Nucleus accumbens (tissue), 56 donors: ENCODE measurements around the gene PTK6.
"Not testable (repeated sequence)": the region's sequence is repeated elsewhere in the genome, so short reads cannot be mapped to it uniquely, and the experiment has no call there.

Experiments used
- DNase-seq, 56 donors: peaks; one replicate each; lab custom pipeline; 2025; lab: John Stamatoyannopoulos, UW

PTK6 gene

DNA sequence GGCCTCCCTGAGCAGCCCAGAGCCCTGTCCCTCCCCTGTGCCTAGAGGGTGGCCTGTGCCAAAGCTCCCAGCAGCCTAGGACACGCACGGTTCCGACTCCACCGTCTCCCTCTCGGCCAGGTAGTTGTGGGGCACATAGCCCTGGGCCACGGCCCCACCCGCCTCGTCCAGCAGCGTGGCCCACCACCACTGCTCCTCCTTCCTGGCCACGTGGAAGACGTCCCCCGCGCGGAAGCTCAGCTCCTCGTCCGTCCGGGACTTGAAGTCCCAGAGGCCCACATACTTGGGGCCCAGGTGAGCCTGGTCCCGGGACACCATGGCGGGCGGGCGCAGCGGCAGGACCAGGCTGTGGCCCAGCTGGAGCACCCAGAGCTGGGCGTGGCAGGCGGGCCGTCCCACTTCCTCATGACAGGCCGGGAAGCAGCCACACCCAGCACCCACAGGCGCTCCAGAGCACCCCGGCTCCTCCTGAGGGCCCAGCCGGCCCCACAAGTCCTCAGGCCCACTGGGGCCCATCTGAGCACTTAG is at the start of gene PTK6:
Gene PTK6 (minus strand): TSS at position 380 of the 528 bp plus-strand sequence. CDS start 62 bp downstream, at position 318.
- DNase-seq: no peak

DNA sequence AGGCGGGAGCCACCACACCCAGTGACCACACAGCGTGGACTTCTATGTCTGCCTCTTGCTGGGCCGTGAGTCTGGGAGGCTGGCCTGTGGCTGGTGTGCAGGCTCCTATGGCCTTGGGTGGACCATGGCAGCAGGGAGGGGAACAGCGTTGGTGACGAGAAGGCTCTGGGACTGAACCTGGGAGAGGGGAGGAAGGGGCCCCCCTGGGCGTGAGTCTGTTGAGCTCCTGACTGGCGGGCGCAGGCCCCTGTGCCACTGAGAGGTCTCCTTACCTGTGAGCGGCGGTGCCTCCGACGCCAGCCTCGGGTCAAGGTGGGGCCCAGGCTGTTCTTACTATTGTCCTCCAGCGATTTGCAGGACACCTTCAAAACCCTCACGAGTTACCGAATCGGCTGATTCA is 49.6 kb upstream of the PTK6 start:
- no peak for DNase-seq

DNA sequence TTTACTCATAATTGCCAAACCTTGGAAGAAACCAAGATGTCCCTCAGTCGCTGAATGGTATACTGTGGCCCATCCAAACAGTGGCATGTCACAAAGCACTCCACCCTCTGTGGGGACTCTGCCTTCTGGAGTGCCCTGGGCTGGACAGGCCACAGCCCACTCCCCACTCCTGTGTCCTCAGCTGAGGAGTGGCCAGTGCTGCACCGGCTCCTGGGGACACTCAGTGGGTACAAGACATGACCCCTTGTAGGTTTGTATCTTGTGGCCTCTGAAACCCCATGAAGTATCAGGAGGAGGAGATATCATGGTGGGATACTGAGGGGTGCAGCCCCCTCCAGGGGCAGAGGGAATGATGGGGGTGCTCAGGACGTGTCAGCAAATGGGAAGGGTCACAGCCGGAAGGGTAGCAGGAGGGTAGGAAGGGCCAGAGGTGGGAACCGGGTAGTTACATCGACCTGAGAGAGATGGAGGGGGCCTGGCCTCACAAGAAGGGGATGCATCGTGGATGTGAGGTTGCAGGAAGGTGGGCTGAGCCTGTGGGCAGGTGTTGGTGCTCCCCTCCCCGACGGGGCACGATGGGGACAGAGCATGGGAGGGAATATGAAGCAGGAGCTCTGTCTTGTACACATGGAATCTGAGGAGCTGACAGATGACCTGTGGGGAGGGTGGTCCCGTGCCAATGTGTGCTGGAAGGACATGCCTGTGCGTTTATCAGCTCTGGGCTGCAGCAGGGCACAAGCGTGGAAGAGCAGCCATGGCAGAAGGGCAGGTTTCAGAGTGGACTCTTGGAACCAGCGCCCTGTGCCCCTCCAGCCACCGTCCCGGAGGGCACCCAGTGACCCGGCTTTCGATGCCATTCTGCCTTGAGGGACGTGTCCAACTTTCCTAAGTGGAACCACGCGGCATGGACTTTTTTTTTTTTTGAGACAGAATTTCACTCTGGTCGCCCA is 48.7 kb upstream of the PTK6 start:
- no peak for DNase-seq

DNA sequence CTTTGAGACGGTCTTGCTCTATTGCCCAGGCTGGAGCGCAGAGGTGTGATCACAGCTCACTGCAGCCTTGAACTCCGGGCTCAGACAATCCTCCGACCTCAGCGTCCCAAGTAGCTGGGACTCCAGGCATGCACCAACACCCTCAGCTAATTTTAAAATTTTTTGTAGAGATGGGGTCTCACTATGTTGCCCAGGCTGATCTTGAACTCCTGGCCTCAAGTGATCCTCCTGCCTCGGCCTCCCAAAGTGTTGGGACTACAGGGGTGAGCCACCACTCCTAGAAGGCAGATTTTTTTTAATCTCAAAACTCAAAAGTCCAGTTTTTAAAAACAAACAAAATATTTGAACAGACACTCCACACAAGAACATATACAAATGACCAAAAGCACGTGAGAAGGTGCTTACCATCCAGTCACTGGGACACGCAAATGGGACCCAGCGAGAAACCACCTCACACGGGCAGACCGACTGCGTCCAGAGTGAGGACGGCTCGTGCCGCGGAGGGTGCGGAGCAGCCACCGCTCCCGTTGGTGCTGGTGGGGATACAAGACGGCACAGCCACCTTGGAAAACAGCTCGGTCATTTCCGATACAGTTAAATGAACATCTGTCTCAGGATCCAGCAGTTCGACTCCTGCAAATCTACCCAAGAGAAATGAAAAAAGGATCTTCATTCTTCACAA is 45.3 kb upstream of the PTK6 start:
- no peak for DNase-seq

DNA sequence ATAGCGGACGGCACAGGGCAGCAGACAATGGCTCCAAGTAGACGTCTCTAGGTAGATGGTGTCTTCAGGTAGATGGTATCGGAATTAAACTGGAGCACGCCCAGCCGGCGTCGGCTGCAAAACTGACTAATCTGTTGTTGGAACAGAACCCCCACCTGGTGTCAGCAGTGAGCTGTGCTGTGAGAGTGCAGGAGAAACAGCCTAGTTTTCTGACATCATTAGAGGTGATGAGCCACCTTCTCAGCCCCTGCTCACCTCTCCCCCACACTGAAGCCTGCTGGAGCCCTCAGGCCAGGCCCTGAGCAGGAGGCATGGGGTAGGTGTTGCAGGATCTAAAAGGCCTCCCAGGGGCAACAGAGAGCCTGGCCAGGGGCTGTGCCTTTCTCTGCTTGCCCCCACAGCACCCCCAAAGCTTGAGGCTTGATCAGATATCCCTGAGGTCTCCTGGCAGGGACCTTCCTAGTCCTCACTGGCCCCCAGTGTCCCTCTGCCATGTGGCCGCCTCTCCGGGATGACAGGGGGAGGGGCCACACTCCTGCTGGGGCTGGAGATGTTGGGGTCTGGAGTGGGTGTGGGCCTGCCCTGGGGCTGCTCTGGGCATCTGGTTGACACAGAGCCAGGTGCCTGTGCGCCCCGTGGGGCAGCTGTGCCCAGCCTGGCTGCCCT is 43.8 kb upstream of the PTK6 start:
- DNase-seq: peak in 31 of 56 donors; percentile 4 to 76 (median 28)

DNA sequence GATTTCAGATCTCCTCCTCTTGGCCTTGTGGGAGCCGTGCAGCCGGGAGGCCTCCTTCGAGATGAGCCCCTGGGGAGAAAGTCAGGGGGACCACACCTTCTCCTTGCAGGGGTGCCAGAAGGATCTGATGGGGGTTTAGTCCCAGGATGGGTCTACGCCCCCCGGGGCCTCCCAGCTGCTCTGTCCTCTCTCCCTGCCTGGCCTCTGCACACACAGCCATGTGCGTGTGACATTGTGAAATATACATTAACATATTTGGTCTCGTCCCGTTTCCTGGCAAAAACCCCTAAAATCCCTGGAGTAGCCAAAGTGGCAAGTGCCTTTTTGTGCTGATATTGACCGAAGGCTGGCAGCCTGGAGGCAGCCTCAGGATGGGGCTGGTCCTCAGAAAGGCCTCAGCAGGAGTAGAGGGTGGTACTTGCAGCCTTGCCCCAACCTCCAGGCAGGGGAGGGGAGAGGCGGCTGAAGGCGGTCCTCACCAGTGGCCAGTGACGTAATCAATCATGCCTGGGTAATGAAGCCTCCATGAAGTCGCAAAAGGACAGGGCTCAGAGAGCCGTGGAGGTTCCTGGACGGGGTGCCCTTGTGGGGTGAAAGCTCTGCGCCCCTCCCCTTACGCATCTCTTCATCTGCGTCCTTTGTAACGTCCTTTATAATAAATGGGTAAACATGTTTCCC is 42.0 kb upstream of the PTK6 start:
- DNase-seq: no peak

DNA sequence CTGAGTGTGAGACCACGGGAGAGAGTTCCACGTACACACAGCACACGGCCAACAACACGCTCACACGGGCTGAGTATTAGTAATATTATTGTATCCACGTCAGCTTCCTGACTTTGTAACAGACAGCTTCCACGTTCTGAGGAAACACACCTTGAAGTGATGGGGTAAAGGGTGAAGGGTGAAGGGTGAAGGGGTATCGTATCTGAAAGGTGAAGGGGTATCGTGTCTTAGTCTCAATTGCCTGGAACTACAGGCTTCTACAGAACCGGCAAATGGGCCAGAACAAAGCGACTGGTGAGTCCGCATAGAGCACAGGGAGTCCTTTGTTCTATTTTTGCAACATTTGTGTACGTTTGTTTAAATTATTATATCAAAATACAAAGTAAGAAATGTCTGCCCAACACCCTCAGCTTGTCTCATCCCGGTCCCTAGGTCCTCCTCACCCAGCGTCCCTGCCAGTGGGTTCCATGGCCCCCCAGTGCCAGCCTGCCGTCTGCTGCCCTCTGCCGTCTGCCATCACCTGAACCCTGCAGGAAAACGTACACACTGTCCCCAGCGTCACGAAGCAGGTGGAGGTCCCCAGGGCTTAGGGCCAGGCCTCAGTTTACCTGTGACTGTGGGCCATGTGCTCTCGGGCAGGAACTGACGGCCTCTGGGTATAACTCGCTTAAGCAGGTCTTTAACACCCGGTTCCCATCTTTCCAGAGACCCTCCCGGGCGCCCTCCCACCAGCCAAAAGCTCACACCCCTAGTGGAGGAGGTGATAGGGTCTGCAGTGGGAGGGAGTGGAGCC is 41.2 kb upstream of the PTK6 start:
- no peak for DNase-seq

DNA sequence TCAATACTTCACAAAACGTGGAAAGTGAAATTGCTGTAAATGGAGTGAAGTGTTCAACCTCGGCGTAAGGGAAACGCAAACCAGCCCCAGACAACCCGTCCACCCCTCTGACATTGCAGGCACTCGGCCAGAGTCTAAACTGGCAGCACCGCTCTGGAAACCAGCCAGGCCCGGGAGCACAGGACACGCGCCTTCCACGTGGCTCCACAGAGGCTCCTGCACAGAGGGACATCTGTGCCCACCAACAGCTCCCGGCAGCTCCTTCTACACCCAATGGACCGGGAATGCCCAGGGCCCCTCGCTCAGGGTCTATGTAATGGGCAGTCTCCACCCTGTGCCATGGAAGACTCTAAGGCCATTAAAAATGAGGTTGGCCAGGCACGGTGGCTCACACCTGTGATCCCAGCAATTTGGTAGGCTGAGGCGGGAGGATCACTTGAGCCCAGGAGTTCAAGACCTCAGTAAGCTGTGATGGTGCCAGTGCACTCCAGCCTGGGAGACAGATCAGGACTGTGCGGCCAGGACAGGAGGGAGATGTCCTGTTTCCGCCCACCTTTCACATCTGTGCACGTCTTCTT is 40.2 kb upstream of the PTK6 start:
- peak in 30 of 56 donors; percentile 4 to 74 (median 30) for DNase-seq

DNA sequence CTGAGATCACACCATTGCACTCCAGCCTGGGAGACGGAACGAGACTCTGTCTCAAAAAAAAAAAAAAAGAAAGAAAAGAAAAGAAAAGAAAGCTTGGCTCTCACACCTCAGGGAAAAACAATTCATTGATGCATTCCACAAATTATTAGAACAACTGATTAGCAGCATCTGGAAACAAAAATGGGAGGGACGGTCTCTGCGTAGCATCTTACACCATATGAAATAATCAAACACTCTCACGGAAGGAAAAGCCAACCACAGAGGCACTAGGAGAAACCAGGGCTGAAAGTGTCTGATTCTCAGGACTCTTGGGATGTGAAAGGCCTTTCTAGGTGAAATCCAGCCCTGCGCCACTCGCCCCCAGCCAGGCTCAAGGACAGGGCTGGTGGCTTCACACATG is 39.1 kb upstream of the PTK6 start:
- DNase-seq: no peak

DNA sequence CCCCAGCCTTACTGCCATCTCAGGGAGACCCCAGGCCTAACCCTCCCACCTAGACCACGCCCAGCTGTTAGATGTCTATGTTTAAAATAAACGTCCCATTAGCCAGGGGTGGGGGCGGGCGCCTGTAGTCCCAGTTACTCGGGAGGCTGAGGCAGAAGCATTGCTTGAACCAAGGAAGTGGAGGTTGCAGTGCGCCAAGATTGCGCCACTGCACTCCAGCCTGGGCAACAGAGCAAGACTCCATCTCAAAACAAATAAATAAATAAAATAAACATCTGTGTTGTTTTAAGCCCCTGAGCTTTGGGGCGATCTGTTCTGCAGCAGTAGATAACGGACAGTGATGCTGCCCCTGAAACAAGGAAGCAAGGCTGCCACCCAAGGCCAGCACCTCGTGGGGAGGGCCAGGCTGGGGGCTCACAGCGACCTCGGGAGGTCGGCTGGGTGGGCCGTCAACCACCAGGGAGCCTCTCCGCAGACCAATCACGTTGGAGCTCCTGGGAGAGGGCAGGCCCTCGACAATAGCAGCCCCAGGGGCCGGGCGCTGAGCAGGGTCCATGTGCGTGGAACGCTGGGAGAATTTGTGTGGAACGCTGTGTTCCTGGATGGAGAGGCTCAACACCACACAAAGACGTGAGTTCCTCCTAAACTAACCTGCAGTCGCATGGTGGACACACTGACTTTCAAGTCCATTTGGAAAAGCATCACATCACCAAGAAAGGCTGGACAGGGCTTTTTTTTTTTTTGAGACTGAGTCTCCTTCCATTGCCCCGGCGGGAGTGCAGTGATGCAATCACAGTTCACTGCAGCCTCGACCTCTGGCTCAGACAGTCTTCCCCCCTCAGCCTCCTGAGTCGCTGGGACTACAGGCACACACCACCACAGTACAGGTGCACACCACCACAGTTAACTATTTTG is 37.9 kb upstream of the PTK6 start:
- no peak for DNase-seq

DNA sequence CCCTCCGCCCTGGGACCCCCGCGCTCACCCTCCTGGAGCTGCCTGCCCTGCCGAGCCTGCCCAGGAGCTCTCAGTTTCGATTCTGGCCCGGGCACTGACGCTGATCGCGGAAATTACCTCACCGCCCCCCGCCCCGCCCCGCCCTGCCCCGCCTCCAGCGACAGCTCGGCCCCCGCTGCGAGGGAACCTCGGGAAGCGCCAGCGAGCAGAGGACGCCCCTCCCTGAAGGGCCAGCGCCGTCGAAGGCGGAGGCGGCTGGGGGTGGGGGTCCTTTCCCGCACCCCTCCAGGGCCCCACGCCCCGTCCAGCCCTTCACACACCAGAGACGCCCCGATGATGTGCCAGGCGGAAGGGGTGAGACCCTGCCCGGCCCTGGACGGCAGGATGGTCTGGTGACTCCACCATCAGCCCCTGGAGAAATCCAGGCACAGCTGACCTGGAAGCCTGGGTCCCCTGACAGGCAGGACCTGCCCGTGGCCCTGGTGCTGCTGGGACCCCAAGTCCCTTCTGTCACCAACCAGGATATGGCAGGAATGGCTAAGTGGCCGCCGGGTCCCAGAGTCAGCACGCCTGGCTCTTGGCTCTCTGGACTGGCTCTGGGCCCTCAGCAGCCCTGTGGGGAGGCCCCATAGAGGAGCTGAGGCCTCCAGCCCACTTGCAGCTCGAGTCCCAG is 37.1 kb upstream of the PTK6 start, which contains the start of gene HELZ2:
Gene HELZ2 (minus strand): TSS at position 84 of the 673 bp plus-strand sequence. CDS start 1,854 bp downstream, outside the sequence.
- DNase-seq: peak in 30 of 56 donors; percentile 3 to 63 (median 25)

DNA sequence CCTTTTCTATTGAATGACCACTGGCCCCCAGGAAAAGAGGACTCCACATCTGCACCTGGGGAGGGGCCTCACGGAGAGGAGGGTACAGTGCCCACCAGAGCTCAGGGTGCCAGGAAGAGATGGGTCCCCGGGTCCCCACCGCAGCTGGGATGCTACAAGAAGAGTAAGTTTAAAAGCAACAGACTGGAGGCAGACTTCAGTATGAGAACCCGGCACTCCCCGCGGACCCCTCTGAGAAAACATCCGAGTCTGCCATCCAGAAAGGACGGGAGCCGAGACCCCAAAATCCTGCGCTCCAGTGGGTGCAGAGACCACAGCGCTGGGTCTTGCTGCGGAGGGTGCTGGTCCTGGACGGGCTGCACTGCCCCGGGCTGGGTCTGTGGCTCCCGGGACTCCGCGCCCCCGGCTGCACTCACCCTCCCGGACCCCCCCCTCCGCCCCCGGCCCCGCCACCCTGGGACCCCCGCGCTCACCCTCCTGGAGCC is 36.5 kb upstream of the PTK6 start:
- no peak for DNase-seq

DNA sequence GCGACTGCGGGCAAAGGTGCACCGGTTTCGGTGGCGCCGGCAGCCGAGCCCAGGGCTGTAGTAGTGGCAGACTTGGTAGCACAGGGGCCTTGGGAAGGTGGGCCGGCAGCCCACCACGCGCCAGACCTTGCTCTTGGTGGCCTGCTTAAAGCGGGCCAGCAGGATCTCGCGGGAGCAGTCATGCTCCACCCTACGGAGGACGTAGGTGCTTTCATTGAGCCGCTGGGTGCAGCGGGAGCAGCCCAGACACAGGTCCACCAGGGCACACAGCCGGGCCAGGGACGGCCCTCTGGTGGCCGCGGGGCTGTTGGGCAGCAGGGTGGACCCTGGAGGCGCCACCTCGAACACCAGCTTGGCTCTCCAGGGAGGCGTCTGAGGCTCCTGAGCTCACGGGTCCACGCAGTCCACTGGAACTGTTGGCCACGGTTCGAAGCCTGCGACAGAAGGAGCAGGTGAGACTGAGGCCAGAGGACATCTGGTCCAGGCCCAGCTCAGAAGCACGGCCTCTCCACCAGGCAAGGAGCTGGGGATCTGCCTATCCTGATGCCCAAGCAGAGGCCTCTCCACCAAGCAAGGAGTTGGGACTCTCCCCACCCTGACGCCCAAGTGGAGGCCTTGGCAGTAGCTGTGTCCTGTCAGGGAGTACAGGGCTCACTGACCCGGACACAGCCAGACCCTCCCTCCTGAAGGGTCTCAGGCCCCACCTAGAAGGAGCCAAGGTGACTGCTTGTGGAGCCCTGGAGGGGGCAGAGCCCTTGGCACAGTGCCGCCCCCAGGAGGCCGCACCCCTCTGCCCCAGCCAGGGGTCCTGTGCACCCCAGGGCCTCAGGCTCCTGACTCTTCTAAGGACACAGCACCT is 35.8 kb upstream of the PTK6 start:
- no peak for DNase-seq

DNA sequence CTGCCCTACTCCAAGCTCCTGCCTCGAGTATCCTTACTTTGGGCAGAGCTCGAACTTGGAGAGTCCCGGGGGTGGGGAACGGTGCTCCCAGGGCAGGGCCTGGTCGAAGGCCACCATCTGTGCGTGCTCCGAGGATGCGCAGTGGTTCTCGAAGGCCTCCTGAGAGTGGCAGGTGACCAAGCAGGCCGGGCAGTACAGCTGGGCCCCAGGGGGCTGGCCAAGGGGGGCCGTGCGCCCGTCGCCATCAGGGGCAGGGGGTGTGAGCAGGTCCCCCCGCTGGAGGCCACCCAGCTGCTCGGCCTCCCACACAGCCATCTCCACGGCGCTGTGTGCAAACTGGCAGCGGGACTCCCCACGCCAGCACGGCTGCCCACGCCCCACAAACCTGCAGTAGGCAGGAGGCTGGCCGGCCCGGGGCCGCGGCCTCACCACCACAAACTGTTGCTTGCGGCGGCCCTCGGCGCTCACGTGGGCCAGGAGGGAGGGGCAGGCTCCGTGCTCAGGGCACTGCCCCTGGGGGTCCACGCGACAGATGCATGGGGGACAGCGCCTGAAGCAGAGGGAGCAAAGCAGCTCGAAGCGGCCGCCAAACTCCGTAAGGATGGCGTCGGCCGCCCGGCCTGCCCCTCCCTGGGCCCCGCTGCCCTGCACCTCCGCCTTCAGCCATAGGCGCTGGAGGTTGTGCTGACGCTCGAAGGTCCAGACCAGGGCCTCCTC is 35.1 kb upstream of the PTK6 start:
- DNase-seq: no peak

DNA sequence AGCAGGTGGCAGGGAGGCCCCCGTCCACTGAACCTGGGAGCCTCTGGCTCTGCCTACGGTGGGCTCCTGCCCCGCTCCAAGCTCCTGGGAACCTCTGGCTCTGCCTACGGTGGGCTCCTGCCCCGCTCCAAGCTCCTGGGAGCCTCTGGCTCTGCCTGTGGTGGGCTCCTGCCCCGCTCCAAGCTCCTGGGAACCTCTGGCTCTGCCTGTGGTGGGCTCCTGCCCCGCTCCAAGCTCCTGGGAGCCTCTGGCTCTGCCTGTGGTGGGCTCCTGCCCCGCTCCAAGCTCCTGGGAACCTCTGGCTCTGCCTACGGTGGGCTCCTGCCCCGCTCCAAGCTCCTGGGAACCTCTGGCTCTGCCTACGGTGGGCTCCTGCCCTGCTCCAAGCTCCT is 33.9 kb upstream of the PTK6 start:
- not testable (repeated sequence) for DNase-seq
